GM23338 (cell line): Measurements from ENCODE around the gene SULT1A2. TPM values are rescaled to one million over a fixed set of nuclear protein-coding genes. Genes with fewer than 3 reads are reported as not detected.

ENCODE experiments used
- ATAC-seq: fragments of 200-7000 bp; cut with Tn5 transposase; 3 replicates; pipeline ENCODE4 v1.9.1; 2020
- DNase-seq: peaks from one replicate; pipeline ENCODE4 v3.0.0-alpha.2; 2015; ENCODE audit warnings: low spot score
- H2AFZ ChIP-seq: fragments of 200-600 bp; sonication (generic); 2 replicates; pipeline ENCODE4 v1.8.0; 2016; ENCODE audit warnings: antibody characterized with exemption, mild to moderate bottlenecking, moderate library complexity
- H3F3A ChIP-seq: fragments of 200-600 bp; sonication (generic); replicated peaks from 2 replicates; pipeline ENCODE4 v1.8.0; 2017; ENCODE audit warnings: antibody characterized with exemption, mixed run types, low read depth
- H3K27ac ChIP-seq: fragments of 200-600 bp; sonication (generic); 2 replicates; pipeline ENCODE4 v1.6.1; 2016; ENCODE audit warnings: low read depth
- H3K27me3 ChIP-seq: fragments of 200-600 bp; sonication (generic); 2 replicates; pipeline ENCODE4 v1.8.0; 2016; ENCODE audit warnings: mild to moderate bottlenecking, mixed run types, moderate library complexity; ENCODE audit not compliant: insufficient read depth
- H3K36me3 ChIP-seq: fragments of 200-600 bp; sonication (generic); 2 replicates; pipeline ENCODE4 v1.8.0; 2016; ENCODE audit warnings: mild to moderate bottlenecking; ENCODE audit not compliant: insufficient read depth
- H3K4me1 ChIP-seq: fragments of 200-600 bp; sonication (generic); 2 replicates; pipeline ENCODE4 v1.8.0; 2016; ENCODE audit warnings: mild to moderate bottlenecking, moderate library complexity; ENCODE audit not compliant: insufficient read depth
- H3K4me2 ChIP-seq: fragments of 200-600 bp; sonication (generic); 2 replicates; pipeline ENCODE4 v1.7.1; 2017; ENCODE audit warnings: mixed run types
- H3K4me3 ChIP-seq: fragments of 200-600 bp; sonication (generic); 2 replicates; pipeline ENCODE4 v1.6.1; 2016; ENCODE audit warnings: mixed run types
- H3K79me2 ChIP-seq: fragments of 200-600 bp; sonication (generic); replicated peaks from 2 replicates; pipeline ENCODE4 v1.8.0; 2017; ENCODE audit warnings: mild to moderate bottlenecking; ENCODE audit not compliant: insufficient read depth
- H3K9me2 ChIP-seq: fragments of 200-600 bp; sonication (generic); 2 replicates; pipeline ENCODE4 v1.8.0; 2017; ENCODE audit not compliant: insufficient read depth
- H4K20me1 ChIP-seq: fragments of 200-600 bp; sonication (generic); replicated peaks from 2 replicates; pipeline ENCODE4 v1.8.0; 2017; ENCODE audit warnings: mild to moderate bottlenecking; ENCODE audit not compliant: insufficient read depth
- H3K27ac Mint-ChIP-seq: 2 replicates; pipeline ENCODE4 v1.8.0; 2020; ENCODE audit warnings: inconsistent platforms, mild to moderate bottlenecking, moderate library complexity, mixed read lengths
- H3K27me3 Mint-ChIP-seq: 3 replicates; pipeline ENCODE4 v1.8.0; 2022; ENCODE audit warnings: low read depth, mild to moderate bottlenecking, moderate library complexity, mixed read lengths, inconsistent platforms; ENCODE audit not compliant: insufficient read depth, poor library complexity
- H3K36me3 Mint-ChIP-seq: 3 replicates; pipeline ENCODE4 v1.8.0; 2021; ENCODE audit warnings: low read depth, mild to moderate bottlenecking, inconsistent platforms, moderate library complexity, mixed read lengths
- H3K4me1 Mint-ChIP-seq: 3 replicates; pipeline ENCODE4 v1.8.0; 2020; ENCODE audit warnings: mild to moderate bottlenecking, inconsistent platforms, mixed read lengths
- H3K4me3 Mint-ChIP-seq: 3 replicates; pipeline ENCODE4 v1.8.0; 2021; ENCODE audit warnings: moderate library complexity, mild to moderate bottlenecking, inconsistent platforms, mixed read lengths
- H3K9me3 Mint-ChIP-seq: 3 replicates; pipeline ENCODE4 v1.8.0; 2020; ENCODE audit warnings: moderate library complexity, mild to moderate bottlenecking, inconsistent platforms, mixed read lengths
- CREB1 ChIP-seq: fragments of 250-450 bp; sonication (Bioruptor Pico); IDR thresholded peaks from 2 replicates; pipeline ENCODE4 v1.5.0; 2020; ENCODE audit warnings: low read depth, mild to moderate bottlenecking, moderate library complexity
- EZH2 ChIP-seq: fragments of 200-600 bp; sonication (generic); IDR thresholded peaks from one replicate; pipeline ENCODE4 v1.8.0; 2017; ENCODE audit warnings: antibody characterized with exemption, mild to moderate bottlenecking, low read depth; ENCODE audit not compliant: unreplicated experiment
- EZH2phosphoT487 ChIP-seq: fragments of 200-600 bp; sonication (generic); IDR thresholded peaks from one replicate; pipeline ENCODE4 v1.8.1; 2018; ENCODE audit warnings: antibody characterized with exemption; ENCODE audit not compliant: unreplicated experiment
- JUNB ChIP-seq: IDR thresholded peaks from one replicate; pipeline ENCODE4 v1.6.1; 2016; ENCODE audit warnings: antibody characterized with exemption; ENCODE audit not compliant: unreplicated experiment
- NANOG ChIP-seq: IDR thresholded peaks from 2 replicates; pipeline ENCODE4 v1.6.1; 2016; ENCODE audit warnings: antibody characterized with exemption, borderline replicate concordance
- POLR2AphosphoS5 ChIP-seq: IDR thresholded peaks from 2 replicates; pipeline ENCODE4 v1.6.1; 2016; ENCODE audit warnings: antibody characterized with exemption, low read depth
- STAT1 ChIP-seq: IDR thresholded peaks from one replicate; pipeline ENCODE4 v1.6.1; 2016; ENCODE audit warnings: antibody characterized with exemption; ENCODE audit not compliant: unreplicated experiment
- ZNF114 ChIP-seq: fragments of 250-450 bp; sonication (Bioruptor Pico); IDR thresholded peaks from 2 replicates; pipeline ENCODE4 v1.5.0; 2020; ENCODE audit warnings: mild to moderate bottlenecking, moderate library complexity
- ZNF331 ChIP-seq: fragments of 250-450 bp; sonication (Bioruptor Pico); IDR thresholded peaks from 2 replicates; pipeline ENCODE4 v1.5.0; 2020; ENCODE audit warnings: low read depth, mild to moderate bottlenecking, moderate library complexity
- polyA plus RNA-seq: library from polyadenylated mRNA; unstranded; fragments of >200 nt; fragmentation: Nextera tagmentation; extraction: Ambion mirVana; gene quantifications from 2 replicates; pipeline ENCODE4 v1.2.1, GENCODE V29; 2016
- total RNA-seq: library from RNA; depleted of rRNA; stranded (reverse); fragments of >200 nt; shearing (Covaris generic); gene quantifications from 2 replicates; pipeline ENCODE4 v1.2.3, GENCODE V29; 2014
- TF ChIP-seq, protein P1 (sequence below): IDR thresholded peaks from one replicate; pipeline ENCODE4 v1.6.1; 2018; ENCODE audit warnings: antibody characterized with exemption; ENCODE audit not compliant: unreplicated experiment
- TF ChIP-seq, protein P2 (sequence below): fragments of 250-450 bp; sonication (Bioruptor Pico); IDR thresholded peaks from 2 replicates; pipeline ENCODE4 v1.5.0; 2020; ENCODE audit warnings: mild to moderate bottlenecking, moderate library complexity
- TF ChIP-seq, protein P3 (sequence below), 2 experiments: fragments of 200-600 bp in 1 of 2; sonication (generic) in 1 of 2; conservative IDR thresholded peaks; 2 replicates each; pipeline versions ENCODE4 v1.5.1 to v1.6.1; 2016 to 2017; ENCODE audit warnings: antibody characterized with exemption in 2 of 2, low read depth in 2 of 2, mild to moderate bottlenecking in 2 of 2, moderate library complexity in 1 of 2

Gene SULT1A2
- total and polyA plus RNA-seq, 2 experiments from 2014 or later = 0.17 to 0.34 TPM

DNA sequence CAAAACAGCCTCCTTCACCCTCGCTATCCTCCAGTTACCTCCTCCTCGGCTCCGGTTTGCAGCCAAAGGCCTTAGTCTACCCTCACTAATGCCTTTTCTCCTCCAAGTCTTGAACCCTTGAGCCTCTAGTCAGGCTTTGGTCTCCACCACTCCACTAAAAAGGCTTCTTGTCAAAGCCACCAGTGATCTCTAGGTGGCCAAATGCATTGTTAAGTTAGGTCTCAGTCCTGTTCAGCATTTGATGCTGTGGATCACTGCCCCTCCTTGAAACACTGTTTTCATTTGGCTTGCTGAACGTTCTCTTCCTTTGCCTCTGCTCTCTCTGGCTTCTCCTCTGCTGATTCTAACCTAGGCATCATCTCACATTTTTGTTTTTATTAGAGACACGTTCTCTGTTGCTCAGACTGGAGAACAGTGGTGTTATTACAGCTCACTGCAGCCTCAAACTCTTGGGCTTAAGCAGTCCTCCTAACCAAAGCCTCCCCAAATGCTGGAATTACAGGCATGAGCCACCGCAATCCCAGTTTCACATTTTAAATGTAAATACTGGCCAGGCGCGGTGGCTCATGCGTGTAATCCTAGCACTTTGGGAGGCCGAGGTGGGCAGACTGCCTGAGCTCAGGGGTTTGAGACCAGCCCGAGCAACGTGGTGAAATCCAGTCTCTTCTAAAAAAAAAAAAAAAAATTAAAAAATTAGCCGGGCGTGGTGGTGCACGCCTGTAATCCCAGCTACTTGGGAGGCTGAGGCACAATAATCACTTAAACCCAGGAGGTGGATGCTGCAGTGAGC lies 42.0 kb downstream of the SULT1A2 start:
- H3K27me3 ChIP-seq = no peaks in the 10 kb centered on the region

More for the DNA sequence above, 42.0 kb downstream of the SULT1A2 start:
- Mint-ChIP-seq H3K27ac (no peak overlapping the region), H3K4me1 (peaks cover 5% of the 10 kb centered on the region; the same call in 2 of the 3 replicates), H3K9me3 (no peaks in the 10 kb centered on the region), H3K27me3 (no peaks in the 10 kb centered on the region), H3K36me3 (peaks cover 19% of the 10 kb centered on the region), H3K4me3 (peak overlapping the region; percentile 81)
- H3K4me1 ChIP-seq = no peaks in the 10 kb centered on the region
- peak overlapping the region; percentile 75 for H3K4me2 ChIP-seq
- H3K4me3 ChIP-seq = peak overlapping the region; percentile 54
- no peak overlapping the region for H3K27ac ChIP-seq
- peak overlapping the region; percentile 80; the same call in 1 of the 2 replicates for H2AFZ ChIP-seq
- no peaks in the 10 kb centered on the region for H4K20me1 ChIP-seq
- no peak for ATAC-seq
- peaks cover 12% of the 10 kb centered on the region; the same call in 1 of the 2 replicates for H3K79me2 ChIP-seq
- TF ChIP-seq POLR2AphosphoS5 (no peak), NANOG (no peak), ZNF114 (CRISPR knock-in tag) (no peak), JUNB (no peak), ZNF331 (CRISPR knock-in tag) (no peak), EZH2 (no peak), CREB1 (CRISPR knock-in tag) (no peak), EZH2phosphoT487 (no peak), STAT1 (no peak)
- TF ChIP-seq, protein P1, sequence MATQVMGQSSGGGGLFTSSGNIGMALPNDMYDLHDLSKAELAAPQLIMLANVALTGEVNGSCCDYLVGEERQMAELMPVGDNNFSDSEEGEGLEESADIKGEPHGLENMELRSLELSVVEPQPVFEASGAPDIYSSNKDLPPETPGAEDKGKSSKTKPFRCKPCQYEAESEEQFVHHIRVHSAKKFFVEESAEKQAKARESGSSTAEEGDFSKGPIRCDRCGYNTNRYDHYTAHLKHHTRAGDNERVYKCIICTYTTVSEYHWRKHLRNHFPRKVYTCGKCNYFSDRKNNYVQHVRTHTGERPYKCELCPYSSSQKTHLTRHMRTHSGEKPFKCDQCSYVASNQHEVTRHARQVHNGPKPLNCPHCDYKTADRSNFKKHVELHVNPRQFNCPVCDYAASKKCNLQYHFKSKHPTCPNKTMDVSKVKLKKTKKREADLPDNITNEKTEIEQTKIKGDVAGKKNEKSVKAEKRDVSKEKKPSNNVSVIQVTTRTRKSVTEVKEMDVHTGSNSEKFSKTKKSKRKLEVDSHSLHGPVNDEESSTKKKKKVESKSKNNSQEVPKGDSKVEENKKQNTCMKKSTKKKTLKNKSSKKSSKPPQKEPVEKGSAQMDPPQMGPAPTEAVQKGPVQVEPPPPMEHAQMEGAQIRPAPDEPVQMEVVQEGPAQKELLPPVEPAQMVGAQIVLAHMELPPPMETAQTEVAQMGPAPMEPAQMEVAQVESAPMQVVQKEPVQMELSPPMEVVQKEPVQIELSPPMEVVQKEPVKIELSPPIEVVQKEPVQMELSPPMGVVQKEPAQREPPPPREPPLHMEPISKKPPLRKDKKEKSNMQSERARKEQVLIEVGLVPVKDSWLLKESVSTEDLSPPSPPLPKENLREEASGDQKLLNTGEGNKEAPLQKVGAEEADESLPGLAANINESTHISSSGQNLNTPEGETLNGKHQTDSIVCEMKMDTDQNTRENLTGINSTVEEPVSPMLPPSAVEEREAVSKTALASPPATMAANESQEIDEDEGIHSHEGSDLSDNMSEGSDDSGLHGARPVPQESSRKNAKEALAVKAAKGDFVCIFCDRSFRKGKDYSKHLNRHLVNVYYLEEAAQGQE = no peak
- TF ChIP-seq, protein P2, sequence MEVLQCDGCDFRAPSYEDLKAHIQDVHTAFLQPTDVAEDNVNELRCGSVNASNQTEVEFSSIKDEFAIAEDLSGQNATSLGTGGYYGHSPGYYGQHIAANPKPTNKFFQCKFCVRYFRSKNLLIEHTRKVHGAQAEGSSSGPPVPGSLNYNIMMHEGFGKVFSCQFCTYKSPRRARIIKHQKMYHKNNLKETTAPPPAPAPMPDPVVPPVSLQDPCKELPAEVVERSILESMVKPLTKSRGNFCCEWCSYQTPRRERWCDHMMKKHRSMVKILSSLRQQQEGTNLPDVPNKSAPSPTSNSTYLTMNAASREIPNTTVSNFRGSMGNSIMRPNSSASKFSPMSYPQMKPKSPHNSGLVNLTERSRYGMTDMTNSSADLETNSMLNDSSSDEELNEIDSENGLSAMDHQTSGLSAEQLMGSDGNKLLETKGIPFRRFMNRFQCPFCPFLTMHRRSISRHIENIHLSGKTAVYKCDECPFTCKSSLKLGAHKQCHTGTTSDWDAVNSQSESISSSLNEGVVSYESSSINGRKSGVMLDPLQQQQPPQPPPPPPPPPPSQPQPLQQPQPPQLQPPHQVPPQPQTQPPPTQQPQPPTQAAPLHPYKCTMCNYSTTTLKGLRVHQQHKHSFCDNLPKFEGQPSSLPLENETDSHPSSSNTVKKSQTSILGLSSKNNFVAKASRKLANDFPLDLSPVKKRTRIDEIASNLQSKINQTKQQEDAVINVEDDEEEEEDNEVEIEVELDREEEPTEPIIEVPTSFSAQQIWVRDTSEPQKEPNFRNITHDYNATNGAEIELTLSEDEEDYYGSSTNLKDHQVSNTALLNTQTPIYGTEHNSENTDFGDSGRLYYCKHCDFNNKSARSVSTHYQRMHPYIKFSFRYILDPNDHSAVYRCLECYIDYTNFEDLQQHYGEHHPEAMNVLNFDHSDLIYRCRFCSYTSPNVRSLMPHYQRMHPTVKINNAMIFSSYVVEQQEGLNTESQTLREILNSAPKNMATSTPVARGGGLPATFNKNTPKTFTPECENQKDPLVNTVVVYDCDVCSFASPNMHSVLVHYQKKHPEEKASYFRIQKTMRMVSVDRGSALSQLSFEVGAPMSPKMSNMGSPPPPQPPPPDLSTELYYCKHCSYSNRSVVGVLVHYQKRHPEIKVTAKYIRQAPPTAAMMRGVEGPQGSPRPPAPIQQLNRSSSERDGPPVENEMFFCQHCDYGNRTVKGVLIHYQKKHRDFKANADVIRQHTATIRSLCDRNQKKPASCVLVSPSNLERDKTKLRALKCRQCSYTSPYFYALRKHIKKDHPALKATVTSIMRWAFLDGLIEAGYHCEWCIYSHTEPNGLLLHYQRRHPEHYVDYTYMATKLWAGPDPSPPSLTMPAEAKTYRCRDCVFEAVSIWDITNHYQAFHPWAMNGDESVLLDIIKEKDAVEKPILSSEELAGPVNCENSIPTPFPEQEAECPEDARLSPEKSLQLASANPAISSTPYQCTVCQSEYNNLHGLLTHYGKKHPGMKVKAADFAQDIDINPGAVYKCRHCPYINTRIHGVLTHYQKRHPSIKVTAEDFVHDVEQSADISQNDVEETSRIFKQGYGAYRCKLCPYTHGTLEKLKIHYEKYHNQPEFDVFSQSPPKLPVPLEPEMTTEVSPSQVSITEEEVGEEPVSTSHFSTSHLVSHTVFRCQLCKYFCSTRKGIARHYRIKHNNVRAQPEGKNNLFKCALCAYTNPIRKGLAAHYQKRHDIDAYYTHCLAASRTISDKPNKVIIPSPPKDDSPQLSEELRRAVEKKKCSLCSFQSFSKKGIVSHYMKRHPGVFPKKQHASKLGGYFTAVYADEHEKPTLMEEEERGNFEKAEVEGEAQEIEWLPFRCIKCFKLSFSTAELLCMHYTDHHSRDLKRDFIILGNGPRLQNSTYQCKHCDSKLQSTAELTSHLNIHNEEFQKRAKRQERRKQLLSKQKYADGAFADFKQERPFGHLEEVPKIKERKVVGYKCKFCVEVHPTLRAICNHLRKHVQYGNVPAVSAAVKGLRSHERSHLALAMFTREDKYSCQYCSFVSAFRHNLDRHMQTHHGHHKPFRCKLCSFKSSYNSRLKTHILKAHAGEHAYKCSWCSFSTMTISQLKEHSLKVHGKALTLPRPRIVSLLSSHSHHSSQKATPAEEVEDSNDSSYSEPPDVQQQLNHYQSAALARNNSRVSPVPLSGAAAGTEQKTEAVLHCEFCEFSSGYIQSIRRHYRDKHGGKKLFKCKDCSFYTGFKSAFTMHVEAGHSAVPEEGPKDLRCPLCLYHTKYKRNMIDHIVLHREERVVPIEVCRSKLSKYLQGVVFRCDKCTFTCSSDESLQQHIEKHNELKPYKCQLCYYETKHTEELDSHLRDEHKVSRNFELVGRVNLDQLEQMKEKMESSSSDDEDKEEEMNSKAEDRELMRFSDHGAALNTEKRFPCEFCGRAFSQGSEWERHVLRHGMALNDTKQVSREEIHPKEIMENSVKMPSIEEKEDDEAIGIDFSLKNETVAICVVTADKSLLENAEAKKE (CRISPR knock-in tag) = no peak
- TF ChIP-seq, protein P3, sequence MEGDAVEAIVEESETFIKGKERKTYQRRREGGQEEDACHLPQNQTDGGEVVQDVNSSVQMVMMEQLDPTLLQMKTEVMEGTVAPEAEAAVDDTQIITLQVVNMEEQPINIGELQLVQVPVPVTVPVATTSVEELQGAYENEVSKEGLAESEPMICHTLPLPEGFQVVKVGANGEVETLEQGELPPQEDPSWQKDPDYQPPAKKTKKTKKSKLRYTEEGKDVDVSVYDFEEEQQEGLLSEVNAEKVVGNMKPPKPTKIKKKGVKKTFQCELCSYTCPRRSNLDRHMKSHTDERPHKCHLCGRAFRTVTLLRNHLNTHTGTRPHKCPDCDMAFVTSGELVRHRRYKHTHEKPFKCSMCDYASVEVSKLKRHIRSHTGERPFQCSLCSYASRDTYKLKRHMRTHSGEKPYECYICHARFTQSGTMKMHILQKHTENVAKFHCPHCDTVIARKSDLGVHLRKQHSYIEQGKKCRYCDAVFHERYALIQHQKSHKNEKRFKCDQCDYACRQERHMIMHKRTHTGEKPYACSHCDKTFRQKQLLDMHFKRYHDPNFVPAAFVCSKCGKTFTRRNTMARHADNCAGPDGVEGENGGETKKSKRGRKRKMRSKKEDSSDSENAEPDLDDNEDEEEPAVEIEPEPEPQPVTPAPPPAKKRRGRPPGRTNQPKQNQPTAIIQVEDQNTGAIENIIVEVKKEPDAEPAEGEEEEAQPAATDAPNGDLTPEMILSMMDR (conservative IDR thresholded peaks at IDR 0.05; ENCODE audit: low read depth in 2 of 2) = no peak
- DNase-seq = no peak
- H3K36me3 ChIP-seq = no peaks in the 10 kb centered on the region
- H3K9me2 ChIP-seq = no peaks in the 10 kb centered on the region
- no peaks in the 10 kb centered on the region for H3F3A ChIP-seq
